ENCODE measurements around the gene PAK5. TPM values are rescaled to one million over a fixed set of nuclear protein-coding genes. Genes with fewer than 3 reads are reported as not detected.

PAK5 gene
- total RNA-seq, 6 experiments from 2014 or later: not detected

GRCh38 chr20:9506964-9507369 is 331.9 kb downstream of the PAK5 start:
- TF ChIP-seq CTCF (IDR thresholded peaks at IDR 0.05): no peak
- Mint-ChIP-seq H3K36me3 (ENCODE audit: low read depth) (no peaks in the 10 kb centered on the region), H3K9me3 (no peaks in the 10 kb centered on the region), H3K4me3 (no peak overlapping the region), H3K4me1 (ENCODE audit: low read depth) (no peaks in the 10 kb centered on the region; the same call in 1 of the 2 replicates), H3K27me3 (ENCODE audit: insufficient read depth) (peaks cover 43% of the 10 kb centered on the region), H3K27ac (no peak overlapping the region)
- no peak for DNase-seq

- TF ChIP-seq CTCF (IDR thresholded peaks at IDR 0.05): no peak
- H3K27me3 Mint-ChIP-seq (ENCODE audit: insufficient read depth): peaks cover 39% of the 10 kb centered on the region
- no peaks in the 10 kb centered on the region for H3K36me3 Mint-ChIP-seq (ENCODE audit: low read depth)
These were observed 332.5 kb downstream of the PAK5 start for GRCh38 chr20:9506280-9506821.

GRCh38 chr20:9503526-9504245 is 335.2 kb downstream of the PAK5 start:
- no peaks in the 10 kb centered on the region for H3K36me3 Mint-ChIP-seq (ENCODE audit: low read depth)
- TF ChIP-seq CTCF (IDR thresholded peaks at IDR 0.05): peak; percentile 27; the same call in 1 of the 2 replicates
- no peak overlapping the region for H3K27ac Mint-ChIP-seq
- DNase-seq: no peak
- no peaks in the 10 kb centered on the region for H3K4me1 Mint-ChIP-seq (ENCODE audit: low read depth)
- H3K9me3 Mint-ChIP-seq: no peaks in the 10 kb centered on the region
- H3K4me3 Mint-ChIP-seq: no peak overlapping the region
- peaks cover 25% of the 10 kb centered on the region for H3K27me3 Mint-ChIP-seq (ENCODE audit: insufficient read depth)

More at GRCh38 chr20:9506280-9506821, 332.5 kb downstream of the PAK5 start:
- H3K4me3 Mint-ChIP-seq: no peak overlapping the region; the same call in 1 of the 2 replicates
- DNase-seq: no peak
- H3K9me3 Mint-ChIP-seq: no peaks in the 10 kb centered on the region
- no peaks in the 10 kb centered on the region; the same call in 1 of the 2 replicates for H3K4me1 Mint-ChIP-seq (ENCODE audit: low read depth)
- no peak overlapping the region for H3K27ac Mint-ChIP-seq

DNA sequence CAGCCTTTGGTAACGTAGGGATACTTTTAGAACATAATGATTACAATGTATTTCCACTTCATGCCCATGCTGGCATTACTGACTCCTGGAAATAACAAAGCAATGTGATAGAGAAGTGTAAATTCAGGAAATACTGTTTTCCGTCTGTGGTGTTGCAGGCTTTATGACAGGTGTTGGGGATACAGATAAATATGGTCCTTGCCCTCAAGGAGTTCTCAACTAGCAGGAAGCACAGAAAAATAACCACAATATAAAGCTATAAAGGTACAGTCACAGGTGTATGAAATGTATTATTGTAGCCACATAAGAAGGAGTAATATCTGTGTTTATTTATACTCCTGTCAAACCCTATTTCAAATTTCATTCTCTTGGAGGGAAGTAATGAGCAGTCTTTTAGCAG is 337.4 kb downstream of the PAK5 start:
- H3K4me3 Mint-ChIP-seq: no peak overlapping the region
- H3K27ac Mint-ChIP-seq: no peak overlapping the region
- no peak for TF ChIP-seq CTCF (IDR thresholded peaks at IDR 0.05)
- H3K4me1 Mint-ChIP-seq (ENCODE audit: low read depth): peaks cover 6% of the 10 kb centered on the region; the same call in 1 of the 2 replicates
- no peaks in the 10 kb centered on the region for H3K9me3 Mint-ChIP-seq
- H3K36me3 Mint-ChIP-seq (ENCODE audit: low read depth): no peaks in the 10 kb centered on the region
- no peak for DNase-seq
- H3K27me3 Mint-ChIP-seq (ENCODE audit: insufficient read depth): peaks cover 9% of the 10 kb centered on the region

- TF ChIP-seq CTCF (IDR thresholded peaks at IDR 0.05): no peak
- DNase-seq: no peak
- Mint-ChIP-seq H3K4me3 (no peak overlapping the region), H3K9me3 (no peaks in the 10 kb centered on the region), H3K36me3 (ENCODE audit: low read depth) (no peaks in the 10 kb centered on the region), H3K4me1 (ENCODE audit: low read depth) (peaks cover 6% of the 10 kb centered on the region; the same call in 1 of the 2 replicates), H3K27me3 (ENCODE audit: insufficient read depth) (peaks cover 2% of the 10 kb centered on the region), H3K27ac (no peak overlapping the region)
These were observed 338.8 kb downstream of the PAK5 start for GRCh38 chr20:9500121-9500520.

Data from HFFc6 (cell line).